HG02973 (cell line): ENCODE results near the gene LDAF1.
"Not testable (repeated sequence)": the region's sequence is repeated elsewhere in the genome, so short reads cannot be mapped to it uniquely, and the experiment has no call there.

Experiments
- ATAC-seq: cut with Tn5 transposase; IDR thresholded peaks from one replicate; pipeline ENCODE4 v1.9.1; 2021; ENCODE audit warnings: moderate library complexity; ENCODE audit not compliant: unreplicated experiment

Gene LDAF1

DNA sequence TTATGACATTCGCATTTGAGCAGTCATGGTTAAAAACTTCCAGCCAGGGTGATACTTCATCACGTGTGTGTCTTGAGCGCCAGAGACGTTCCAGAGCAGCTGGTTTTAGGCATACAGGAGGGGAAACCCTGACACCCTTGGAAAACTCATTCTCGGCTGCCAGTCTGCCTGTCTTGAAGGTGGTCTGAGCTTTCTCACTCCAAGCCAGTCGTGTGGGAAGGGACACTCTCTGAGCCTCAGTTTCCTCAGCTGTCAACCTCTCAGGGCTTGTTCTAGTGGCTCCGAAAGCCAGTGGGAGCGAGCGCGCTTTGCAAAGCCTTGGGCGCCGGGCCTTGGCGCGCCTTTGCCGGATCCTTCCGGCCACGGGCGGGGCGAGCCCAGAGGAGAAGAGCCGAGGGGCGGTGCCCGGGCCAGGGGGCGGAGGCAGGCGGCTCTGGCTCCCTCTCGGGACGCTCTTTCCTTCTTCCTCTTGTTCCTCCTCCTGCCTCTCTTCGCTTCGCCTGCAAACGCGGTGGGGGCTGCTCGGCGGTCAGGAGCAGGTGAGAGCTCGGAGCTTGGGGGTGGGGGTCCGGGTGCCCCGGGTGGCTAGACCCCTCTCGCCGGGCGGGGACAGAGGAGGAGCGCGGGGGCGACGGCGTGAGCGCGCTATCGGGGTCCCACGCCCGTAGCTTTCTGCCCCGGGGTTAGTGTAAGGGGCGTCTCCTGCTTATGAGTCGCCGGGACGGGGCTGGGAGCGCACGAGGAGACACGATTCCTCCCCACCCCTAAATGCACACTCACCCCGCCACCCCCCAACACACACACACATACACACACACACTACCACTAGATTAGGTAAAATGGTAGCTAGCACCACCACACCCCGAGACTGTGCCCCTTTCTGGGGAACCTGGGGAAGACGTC is at the start of gene LDAF1:
TSS of gene LDAF1 (plus strand) at position 467 of the 903 bp plus-strand sequence. CDS start 2,509 bp downstream, outside the sequence.
- ATAC-seq, result peak; percentile 81

DNA sequence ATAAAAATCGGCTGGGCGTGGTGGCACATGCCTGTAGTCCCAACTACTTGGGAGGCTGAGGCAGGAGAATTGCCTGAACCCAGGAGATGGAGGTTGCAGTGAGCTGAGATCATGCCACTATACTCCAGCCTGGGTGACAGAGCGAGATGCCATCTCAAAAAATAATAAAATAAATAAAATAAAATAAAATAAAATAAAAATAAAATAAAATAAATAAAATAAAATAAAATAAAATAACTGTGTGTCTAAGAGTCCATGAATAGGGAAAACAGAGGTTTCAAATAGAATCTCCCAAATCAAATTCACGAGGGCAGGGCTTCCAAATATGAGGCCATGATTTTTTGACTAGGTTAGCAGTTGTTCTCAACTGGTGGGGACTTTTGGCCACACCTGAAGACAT is 42.9 kb upstream of the LDAF1 start:
- not testable (repeated sequence) for ATAC-seq

DNA sequence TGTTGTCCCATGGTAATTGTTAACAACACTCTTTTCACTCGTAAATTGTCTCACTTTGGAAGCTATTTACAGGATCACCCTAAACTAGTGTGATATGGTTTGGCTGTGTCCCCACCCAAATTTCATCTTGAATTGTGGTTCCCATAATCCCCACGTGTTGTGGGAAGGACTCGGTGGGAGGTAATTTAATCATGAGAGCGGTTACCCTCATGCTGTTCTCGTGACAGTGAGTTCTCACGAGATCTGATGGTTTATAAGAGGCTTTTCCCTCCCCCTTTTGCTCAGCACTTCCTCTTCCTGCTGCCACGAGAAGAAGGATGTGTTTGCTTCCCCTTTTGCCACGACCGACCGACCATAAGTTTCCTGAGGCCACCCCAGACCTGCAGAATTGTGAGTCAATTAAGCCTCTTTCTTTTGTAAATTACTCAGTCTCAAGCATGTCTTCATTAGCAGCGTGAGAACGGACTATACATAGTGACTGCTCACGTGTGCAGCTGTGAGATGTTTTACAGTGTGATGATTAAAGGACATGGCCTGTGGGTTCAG is 42.3 kb upstream of the LDAF1 start:
- no peak for ATAC-seq

DNA sequence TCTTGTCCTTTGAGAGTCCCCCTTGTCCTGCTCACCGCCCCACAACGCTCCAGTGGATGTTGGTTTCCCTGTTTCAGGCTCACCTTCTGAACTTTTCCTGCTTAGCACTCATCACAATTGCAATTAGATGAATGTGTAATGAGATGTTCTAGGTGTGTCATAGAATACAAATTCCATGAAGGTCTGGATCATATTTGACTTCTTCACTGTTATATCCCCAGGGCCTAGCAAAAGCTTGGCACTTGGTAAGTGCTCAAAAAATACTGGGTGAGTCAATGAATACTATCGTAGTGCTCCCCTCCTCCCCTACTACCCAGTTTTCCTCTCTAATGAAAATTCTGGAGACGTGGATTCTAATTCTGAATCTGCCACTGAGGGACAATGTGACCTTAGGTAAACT is 40.9 kb upstream of the LDAF1 start:
- no peak for ATAC-seq

GRCh38 chr16:21120976-21121520 is 37.4 kb upstream of the LDAF1 start:
- no peak for ATAC-seq

DNA sequence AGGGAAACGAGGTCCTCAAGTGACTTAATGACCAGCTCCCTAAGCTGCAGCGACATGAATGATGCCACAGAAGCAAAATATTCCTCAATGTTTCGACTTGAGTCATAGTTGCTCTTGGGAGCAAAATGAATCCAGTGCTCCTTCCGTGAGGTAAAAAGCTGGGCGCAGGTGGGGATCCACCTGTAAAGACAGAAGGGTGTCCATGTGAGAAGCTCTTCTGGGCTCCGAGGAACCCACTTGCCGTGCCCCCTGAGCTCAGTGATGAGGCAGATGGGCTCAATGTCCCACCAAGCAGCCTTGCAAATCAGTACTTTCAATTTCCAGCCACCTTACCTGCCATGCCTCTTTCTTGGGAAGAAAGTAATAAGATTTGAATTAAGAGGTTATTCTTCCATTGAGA is 33.3 kb upstream of the LDAF1 start:
- ATAC-seq, result no peak

- no peak for ATAC-seq
Measured at GRCh38 chr16:21126518-21126917, 32.0 kb upstream of the LDAF1 start.

DNA sequence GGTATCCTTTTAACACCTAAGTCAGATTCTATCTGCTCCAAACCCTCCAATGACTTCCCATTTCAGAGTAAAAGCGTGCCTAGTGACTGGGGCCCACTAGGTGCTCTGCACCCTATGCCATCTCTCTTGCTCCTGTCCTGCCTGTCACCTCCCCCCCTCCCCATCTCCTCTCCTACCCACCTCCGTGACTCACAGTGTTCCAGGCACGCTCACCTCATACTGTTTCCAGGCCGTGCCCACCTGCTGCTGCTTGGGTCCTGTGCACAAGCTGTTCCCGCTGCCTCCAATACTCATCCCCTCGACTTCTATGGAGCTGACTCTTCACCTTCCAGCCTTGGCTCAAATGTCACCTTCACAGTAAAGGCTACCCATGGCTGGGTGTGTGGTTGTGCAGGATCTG is 29.5 kb upstream of the LDAF1 start:
- ATAC-seq, result no peak

DNA sequence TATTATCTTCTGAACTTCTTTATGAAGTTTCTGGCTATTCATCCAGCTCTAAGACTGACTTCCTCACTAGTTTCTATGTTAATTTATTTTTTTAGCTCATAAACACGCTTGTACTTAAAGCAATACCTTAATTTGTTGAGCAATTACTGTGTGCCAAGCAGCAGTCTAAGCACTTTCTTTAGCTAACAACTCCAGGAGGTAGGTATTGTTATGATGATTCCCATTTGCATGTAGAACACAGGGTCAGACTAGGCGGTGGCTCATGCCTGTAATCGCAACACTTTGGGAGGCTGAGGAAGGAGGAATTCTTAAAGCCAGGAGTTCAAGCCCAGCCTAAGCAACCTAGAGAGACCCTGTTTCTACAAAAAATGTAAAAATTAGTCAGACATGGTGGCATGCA is 27.7 kb upstream of the LDAF1 start:
- ATAC-seq, result no peak

DNA sequence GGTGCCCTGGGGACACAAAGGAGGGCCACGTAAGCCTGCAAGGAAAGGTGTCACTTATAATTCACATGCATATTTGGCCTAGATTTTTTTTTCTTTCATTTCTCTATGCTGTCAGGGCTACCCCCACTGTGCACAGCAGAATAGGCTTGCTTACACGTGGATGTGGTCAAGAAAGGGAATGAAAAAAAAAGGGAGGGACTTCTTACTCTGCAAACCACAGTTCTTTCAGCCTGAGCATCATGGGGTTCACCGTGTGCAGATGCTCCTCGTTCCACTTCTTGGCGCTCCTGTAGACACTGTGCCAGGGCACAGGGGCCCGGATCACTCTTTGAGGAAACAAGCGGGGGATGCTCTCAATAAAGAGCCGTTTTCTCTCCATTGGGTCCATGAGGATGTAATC is 24.4 kb upstream of the LDAF1 start:
- ATAC-seq, result no peak

DNA sequence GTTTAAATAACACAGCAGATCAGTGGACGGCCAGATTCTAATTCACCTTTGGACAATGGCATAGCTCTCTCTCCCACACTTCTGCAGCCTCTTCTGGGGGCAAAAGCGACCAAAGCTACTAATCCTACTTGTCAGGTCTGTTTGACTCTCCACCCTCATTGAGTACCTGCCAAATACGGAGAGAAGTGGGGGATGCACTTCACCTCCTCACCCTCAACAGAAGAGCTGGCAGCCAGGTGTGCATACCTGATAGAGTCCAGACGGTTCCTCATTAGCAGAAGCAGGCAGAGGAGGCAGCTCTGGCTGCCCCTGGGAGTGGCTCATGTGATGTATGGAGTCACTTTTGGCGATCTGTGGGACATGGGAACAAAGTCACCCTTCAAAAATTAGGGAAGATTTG is 12.7 kb upstream of the LDAF1 start:
- ATAC-seq, result no peak

- no peak for ATAC-seq
Measured at GRCh38 chr16:21150375-21151001, 8.0 kb upstream of the LDAF1 start, which contains the start of gene DNAH3. Gene DNAH3, minus strand, starts transcription at chr16:21150846. Its CDS starts 527 bp downstream, at chr16:21150319.

DNA sequence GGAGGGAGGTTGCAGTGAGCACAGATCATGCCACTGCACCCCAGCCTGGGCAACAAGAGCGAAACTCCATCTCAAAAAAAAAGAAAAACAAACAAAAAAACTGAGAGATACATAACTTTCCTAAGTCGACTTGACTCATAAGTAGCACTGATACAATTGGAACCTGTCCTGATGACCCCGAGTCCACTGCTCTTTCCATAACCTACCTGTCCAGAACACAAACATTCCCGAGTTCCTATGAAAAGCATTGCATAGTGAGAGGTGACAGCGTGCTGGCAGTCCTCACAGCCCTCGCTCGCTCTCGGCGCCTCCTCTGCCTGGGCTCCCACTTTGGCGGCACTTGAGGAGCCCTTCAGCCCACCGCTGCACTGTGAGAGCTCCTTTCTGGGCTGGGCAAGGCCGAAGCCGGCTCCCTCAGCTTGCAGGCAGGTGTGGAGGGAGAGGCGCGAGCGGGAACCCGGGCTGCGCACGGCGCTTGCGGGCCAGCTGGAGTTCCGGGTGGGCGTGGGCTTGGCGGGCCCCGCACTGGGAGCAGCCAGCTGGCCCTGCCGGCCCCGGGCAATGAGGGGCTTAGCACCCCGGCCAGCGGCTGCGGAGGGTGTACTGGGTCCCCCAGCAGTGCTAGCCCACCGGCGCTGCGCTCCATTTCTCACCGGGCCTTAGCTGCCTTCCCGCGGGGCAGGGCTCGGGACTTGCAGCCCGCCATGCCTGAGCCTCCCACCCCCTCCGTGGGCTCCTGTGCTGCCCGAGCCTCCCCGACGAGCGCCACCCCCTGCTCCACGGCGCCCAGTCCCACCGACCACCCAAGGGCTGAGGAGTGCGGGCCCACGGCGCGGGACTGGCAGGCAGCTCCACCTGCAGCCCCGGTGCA is 6.1 kb upstream of the LDAF1 start:
- not testable (repeated sequence) for ATAC-seq

DNA sequence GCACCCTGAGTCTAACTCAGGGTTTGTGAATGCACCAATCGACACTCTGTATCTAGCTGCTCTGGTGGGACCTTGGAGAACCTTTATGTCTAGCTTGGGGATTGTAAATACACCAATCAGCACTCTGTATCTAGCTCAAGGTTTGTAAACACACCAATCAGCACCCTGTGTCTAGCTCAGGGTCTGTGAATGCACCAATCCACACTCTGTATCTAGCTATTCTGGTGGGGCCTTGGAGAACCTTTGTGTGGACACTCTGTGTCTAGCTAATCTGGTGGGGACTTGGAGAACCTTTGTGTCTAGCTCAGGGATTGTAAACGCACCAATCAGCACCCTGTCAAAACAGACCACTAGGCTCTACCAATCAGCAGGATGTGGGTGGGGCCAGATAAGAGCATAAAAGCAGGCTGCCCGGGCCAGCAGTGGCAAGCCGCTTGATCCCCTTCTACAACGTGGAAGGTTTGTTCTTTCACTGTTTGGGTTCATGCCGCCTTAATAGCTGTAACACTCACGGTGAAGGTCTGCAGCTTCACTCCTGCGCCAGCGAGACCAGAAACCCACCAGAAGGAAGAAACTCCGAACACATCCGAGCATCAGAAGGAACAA is 5.2 kb upstream of the LDAF1 start:
- not testable (repeated sequence) for ATAC-seq

DNA sequence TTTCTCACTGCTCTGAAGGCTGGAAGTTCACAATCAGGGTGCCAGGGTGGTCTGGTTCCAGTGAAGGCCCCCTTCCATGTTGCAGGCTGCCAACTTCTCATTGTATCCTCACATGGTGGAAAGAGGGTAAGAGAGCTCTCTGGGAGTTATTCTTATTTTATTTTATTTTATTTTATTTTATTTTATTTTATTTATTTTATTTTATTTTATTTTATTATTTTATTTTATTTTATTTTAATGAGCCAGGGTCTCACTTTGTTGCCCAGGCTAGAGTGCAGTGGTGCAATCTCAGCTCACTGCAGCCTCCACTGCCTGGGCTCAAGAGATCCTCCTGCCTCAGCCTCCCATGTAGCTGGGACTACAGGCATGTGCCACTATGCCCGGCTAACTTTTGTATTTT is 2.5 kb upstream of the LDAF1 start:
- not testable (repeated sequence) for ATAC-seq

GRCh38 chr16:21156767-21157467 is 1.6 kb upstream of the LDAF1 start:
- ATAC-seq, result no peak

GRCh38 chr16:21157632-21158031 is 842 bp upstream of the LDAF1 start:
- ATAC-seq, result no peak

DNA sequence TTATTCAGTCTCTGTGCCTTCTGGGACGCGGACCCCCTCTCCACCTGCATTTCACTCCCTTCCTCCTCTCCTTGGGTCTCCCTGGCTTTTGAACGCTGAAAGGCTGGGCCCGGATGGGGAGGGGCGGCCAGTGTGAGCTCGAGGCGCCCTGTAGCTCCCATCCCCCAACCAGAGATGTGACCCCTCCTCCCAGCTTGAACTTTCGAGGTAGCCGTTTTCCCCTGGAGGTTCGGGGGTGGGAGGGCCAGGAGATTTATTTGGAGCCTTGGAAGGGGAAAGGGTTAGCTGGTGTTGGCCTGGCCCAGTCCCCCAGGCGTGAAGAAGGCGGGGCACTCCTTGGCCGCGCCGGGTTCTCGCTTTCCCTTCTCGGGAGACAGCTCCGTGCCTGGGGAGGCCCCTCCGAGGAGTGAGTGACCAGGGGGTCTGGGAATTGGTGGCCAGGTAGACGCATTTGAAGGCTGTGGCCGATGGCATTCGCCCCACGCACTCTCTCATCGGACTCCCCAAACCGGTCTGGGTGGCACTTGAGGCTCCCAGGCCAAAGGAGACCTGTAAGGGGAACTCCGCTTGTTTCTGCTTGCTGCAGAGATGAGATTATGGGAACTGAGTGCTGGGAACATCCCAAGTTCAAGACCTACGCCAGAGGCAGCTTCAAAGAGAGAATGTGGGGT is 942 bp downstream of the LDAF1 start:
- ATAC-seq, result no peak

- ATAC-seq, result no peak
Measured at GRCh38 chr16:21160276-21160675, 1.8 kb downstream of the LDAF1 start.
